Breast epithelium (tissue), 4 donors: ENCODE data around the gene THSD4. TPM values are rescaled to one million over a fixed set of nuclear protein-coding genes. Genes with fewer than 3 reads are reported as not detected.

ENCODE experiments used
- DNase-seq, 2 donors: peaks; one replicate each; pipeline ENCODE4 v3.0.0-alpha.2; 2019; ENCODE audit warnings: low spot score in 2 of 2
- H3K27ac ChIP-seq, 2 donors: fragments of 200-600 bp; sonication (generic) in 1 of 2; one replicate each; pipeline ENCODE4 v1.5.1; 2016 to 2019; ENCODE audit warnings: mild to moderate bottlenecking in 1 of 2
- H3K27me3 ChIP-seq, 2 donors: fragments of 200-600 bp; sonication (generic) in 1 of 2; one replicate each; pipeline versions ENCODE4 v1.5.1 to v1.6.0; 2017 to 2019; ENCODE audit warnings: control low read depth in 1 of 2, mild to moderate bottlenecking in 1 of 2
- H3K36me3 ChIP-seq: fragments of 200-600 bp; one replicate; pipeline ENCODE4 v1.5.1; 2019
- H3K4me1 ChIP-seq, 2 donors: fragments of 200-600 bp; sonication (generic); one replicate each; pipeline ENCODE4 v1.5.1; 2016 to 2019; ENCODE audit warnings: control low read depth in 1 of 2
- H3K4me3 ChIP-seq, 3 donors: fragments of 200-600 bp; sonication (generic); 1 replicate in 2 of 3; 2 replicates in 1 of 3; pipeline ENCODE4 v1.5.1; 2016 to 2019; ENCODE audit warnings: mild to moderate bottlenecking in 3 of 3, moderate library complexity in 2 of 3
- H3K9me3 ChIP-seq, 2 donors: fragments of 200-600 bp; sonication (generic) in 1 of 2; one replicate each; pipeline ENCODE4 v1.5.1; 2016 to 2019; ENCODE audit warnings: control low read depth in 1 of 2
- POLR2A ChIP-seq: fragments of 450-650 bp; IDR thresholded peaks from one replicate; pipeline ENCODE4 v1.6.1; 2016; ENCODE audit warnings: antibody characterized with exemption, mild to moderate bottlenecking, moderate library complexity
- POLR2AphosphoS5 ChIP-seq, 3 donors: sonication (generic); formaldehyde crosslinking; IDR thresholded peaks; one replicate each; pipeline ENCODE4 v1.6.1; 2017; ENCODE audit warnings: antibody characterized with exemption in 3 of 3
- intact Hi-C: fragments of 100-400 bp; cut with DNase I; formaldehyde crosslinking; loops from one replicate; pipeline ENCODE4 v1.15.1; 2023; ENCODE audit warnings: low total_unique reads
- total RNA-seq, 3 donors: library from RNA; depleted of rRNA; stranded (reverse); fragments of >200 nt; gene quantifications; one replicate each; pipeline ENCODE4 v1.1.0, GENCODE V29; 2016
- TF ChIP-seq, protein P1 (sequence below), 3 donors: fragments of 450-650 bp; IDR thresholded peaks; one replicate each; pipeline ENCODE4 v1.5.1; 2016 to 2017; ENCODE audit warnings: antibody characterized with exemption in 3 of 3, mild to moderate bottlenecking in 3 of 3, moderate library complexity in 3 of 3

The THSD4 gene
- total RNA-seq, 3 donors from 2014 or later, result 0.64 to 58.7 (median 41.3) TPM

DNA sequence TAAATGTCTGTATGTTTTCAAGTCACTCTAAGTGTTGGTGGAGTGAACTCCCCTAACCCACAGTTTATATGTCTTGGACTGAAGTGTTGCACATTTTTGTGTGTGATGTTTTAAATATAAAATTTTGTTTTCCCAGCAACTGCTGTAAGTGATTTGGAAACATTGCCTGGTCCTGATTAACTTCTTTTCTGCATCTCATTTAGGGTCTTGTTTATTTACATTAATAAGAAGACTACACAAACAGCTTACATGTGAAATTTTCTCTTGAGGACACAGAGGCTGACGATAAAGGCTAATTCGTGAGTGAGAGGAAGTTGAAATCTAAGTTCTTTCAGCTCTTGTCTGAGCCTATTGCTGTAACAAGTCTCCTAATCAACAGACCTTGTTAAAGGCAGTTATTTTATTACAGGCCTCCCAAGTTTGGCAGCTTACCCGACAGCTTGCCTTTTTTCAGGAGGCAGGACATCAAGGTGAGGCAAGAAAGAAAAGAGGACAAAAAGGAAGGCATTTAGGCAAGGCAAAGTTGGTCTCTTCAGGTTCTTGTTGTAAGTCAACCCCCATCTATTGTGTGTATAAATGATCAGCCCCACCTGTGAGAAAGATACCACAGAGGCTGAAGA is 517.4 kb downstream of the THSD4 start:
- Histone ChIP-seq H3K4me3 (no peak overlapping the region), H3K9me3 (no peaks in the 10 kb centered on the region), H3K4me1 (no peaks in the 10 kb centered on the region), H3K27me3 (no peaks in the 10 kb centered on the region), H3K36me3 (no peaks in the 10 kb centered on the region), H3K27ac (peak overlapping the region; percentile 2 to 52)
- no peak for DNase-seq
- intact Hi-C loops, result loop anchor here (5.0 kb wide), 1 partner anchor 605 kb away; no protein-coding TSS in a partner anchor
- TF ChIP-seq POLR2AphosphoS5 (IDR thresholded peaks at IDR 0.05), result no peak
- TF ChIP-seq, protein P1, sequence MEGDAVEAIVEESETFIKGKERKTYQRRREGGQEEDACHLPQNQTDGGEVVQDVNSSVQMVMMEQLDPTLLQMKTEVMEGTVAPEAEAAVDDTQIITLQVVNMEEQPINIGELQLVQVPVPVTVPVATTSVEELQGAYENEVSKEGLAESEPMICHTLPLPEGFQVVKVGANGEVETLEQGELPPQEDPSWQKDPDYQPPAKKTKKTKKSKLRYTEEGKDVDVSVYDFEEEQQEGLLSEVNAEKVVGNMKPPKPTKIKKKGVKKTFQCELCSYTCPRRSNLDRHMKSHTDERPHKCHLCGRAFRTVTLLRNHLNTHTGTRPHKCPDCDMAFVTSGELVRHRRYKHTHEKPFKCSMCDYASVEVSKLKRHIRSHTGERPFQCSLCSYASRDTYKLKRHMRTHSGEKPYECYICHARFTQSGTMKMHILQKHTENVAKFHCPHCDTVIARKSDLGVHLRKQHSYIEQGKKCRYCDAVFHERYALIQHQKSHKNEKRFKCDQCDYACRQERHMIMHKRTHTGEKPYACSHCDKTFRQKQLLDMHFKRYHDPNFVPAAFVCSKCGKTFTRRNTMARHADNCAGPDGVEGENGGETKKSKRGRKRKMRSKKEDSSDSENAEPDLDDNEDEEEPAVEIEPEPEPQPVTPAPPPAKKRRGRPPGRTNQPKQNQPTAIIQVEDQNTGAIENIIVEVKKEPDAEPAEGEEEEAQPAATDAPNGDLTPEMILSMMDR (IDR thresholded peaks at IDR 0.05), result no peak
- no peak for TF ChIP-seq POLR2A

DNA sequence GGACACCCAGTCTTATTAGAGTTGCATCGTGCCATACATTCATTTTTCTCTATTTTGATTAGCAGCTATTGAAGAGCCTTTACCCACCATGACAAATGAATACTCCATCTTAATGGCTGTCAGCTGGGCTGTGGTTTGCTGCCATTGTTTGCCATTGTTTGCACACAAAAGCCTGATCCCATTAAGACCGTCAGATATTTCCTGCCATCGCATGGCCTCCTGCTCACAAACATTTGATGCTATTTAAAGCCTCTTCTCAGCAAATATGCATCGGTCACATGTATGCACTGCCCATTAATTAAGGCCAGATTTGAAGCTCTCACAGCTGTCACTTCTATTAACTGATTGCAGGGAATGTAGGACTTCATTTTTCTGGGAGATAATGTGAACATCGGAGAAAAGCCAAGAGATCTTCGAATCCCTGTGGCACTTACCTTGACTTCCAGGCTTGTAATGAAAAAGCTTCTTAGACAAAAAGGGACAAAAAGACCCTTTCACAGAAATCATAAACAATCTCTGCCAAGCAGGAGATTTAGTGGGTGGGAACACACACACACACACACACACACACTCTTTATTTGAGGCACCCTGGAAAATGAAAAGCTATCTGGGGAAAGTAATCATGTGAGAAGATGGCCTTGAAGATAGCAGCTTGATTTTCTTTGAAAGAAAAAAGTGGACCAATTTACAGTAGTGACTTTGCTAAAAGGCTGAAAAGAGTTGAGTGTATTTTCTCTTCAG is 519.7 kb downstream of the THSD4 start:
- no peaks in the 10 kb centered on the region for H3K36me3 ChIP-seq
- DNase-seq, result no peak
- H3K27me3 ChIP-seq, result no peaks in the 10 kb centered on the region
- intact Hi-C loops, result loop anchor here (5.0 kb wide), 1 partner anchor 602 kb away; no protein-coding TSS in a partner anchor
- no peak overlapping the region for H3K27ac ChIP-seq
- TF ChIP-seq POLR2AphosphoS5 (IDR thresholded peaks at IDR 0.05) (no peak), POLR2A (no peak)
- TF ChIP-seq, protein P1 (IDR thresholded peaks at IDR 0.05), result no peak
- no peaks in the 10 kb centered on the region for H3K4me1 ChIP-seq
- no peaks in the 10 kb centered on the region for H3K9me3 ChIP-seq
- H3K4me3 ChIP-seq, result no peak overlapping the region

DNA sequence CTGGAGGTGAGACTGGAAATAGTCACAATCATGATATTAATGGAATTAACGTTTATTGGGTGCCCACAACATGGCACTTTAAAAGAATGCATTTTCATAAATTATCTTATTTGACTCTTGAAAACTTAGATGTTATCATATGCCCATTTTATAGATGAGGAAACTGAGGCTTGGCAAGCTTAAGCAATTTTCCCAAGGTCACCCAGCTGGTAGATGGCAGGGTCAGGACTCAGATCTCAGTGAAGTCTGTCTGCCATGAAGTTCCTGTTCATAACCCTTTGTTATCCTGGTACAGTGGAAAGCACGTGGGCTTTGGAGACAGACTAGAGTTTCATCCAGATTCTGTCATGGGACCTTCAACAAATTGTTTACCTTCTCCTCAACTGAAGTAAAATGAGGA is 520.5 kb downstream of the THSD4 start:
- H3K4me1 ChIP-seq, result no peaks in the 10 kb centered on the region
- TF ChIP-seq POLR2A (no peak), POLR2AphosphoS5 (IDR thresholded peaks at IDR 0.05) (no peak)
- TF ChIP-seq, protein P1 (IDR thresholded peaks at IDR 0.05), result no peak
- H3K27me3 ChIP-seq, result no peaks in the 10 kb centered on the region
- no peak overlapping the region for H3K27ac ChIP-seq
- no peak for DNase-seq
- H3K4me3 ChIP-seq, result no peak overlapping the region
- intact Hi-C loops, result no loop called here
- no peaks in the 10 kb centered on the region for H3K9me3 ChIP-seq
- no peaks in the 10 kb centered on the region for H3K36me3 ChIP-seq

DNA sequence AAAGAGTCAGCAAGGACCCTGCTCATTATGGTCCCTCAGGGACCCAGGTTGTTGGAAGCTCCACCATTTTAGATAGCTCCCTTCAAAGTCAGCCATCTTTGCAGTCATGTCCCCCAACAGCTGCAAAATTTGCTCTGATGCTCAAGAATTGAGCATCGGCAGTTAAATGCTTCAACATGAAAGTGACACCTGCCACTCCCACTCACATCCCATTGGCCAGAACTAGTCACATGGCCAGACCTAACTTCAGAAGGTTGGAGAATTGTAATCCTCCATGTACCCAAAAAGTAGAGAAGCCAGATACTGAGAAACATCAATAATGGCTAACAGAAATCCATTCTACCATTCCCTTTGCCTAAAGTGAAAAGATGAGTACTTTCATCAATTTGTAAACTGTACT is 523.6 kb downstream of the THSD4 start:
- intact Hi-C loops, result no loop called here
- H3K4me1 ChIP-seq, result no peaks in the 10 kb centered on the region
- H3K27me3 ChIP-seq, result no peaks in the 10 kb centered on the region
- TF ChIP-seq POLR2A (no peak), POLR2AphosphoS5 (IDR thresholded peaks at IDR 0.05) (no peak)
- TF ChIP-seq, protein P1 (IDR thresholded peaks at IDR 0.05), result no peak
- no peak overlapping the region for H3K27ac ChIP-seq
- no peak overlapping the region for H3K4me3 ChIP-seq
- no peak for DNase-seq
- H3K36me3 ChIP-seq, result no peaks in the 10 kb centered on the region
- no peaks in the 10 kb centered on the region for H3K9me3 ChIP-seq

DNA sequence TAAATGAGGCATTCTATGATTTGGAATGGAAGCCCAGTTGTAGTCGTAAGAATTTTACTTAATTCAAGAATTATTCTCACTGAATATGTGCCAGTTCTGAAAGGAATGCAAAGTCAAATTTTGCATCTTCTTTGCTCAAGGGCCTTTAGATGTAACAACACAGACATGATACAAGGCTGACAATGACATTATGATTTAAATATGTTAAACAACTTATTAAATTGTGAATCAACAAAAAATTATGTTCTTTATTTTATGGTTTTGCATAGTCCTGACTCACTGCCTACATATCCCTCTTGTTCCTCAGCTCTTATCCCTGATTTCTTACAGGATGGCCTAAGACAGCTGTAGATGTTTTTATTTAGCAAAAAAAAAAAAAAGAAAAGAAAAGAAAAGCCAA is 524.2 kb downstream of the THSD4 start:
- Histone ChIP-seq H3K27ac (no peak overlapping the region), H3K27me3 (no peaks in the 10 kb centered on the region), H3K4me3 (no peak overlapping the region), H3K4me1 (no peaks in the 10 kb centered on the region), H3K9me3 (no peaks in the 10 kb centered on the region), H3K36me3 (no peaks in the 10 kb centered on the region)
- intact Hi-C loops, result no loop called here
- no peak for DNase-seq
- no peak for TF ChIP-seq POLR2A
- TF ChIP-seq POLR2AphosphoS5 (IDR thresholded peaks at IDR 0.05), result no peak
- TF ChIP-seq, protein P1 (IDR thresholded peaks at IDR 0.05), result no peak
